ENCODE data around the gene MEF2C. TPM values are rescaled to one million over a fixed set of nuclear protein-coding genes. Genes with fewer than 3 reads are reported as not detected.

Gene MEF2C
- total and polyA plus RNA-seq, 2 of the 13 experiments (the other 11 are each of a cell fraction or from before 2014, with no cell fraction given), result 0.02 TPM; not detected in 1

- FAIRE-seq (no peak), DNase-seq (ENCODE audit: low spot score) (no peak), ATAC-seq (no peak)
- TF ChIP-seq, protein P1, sequence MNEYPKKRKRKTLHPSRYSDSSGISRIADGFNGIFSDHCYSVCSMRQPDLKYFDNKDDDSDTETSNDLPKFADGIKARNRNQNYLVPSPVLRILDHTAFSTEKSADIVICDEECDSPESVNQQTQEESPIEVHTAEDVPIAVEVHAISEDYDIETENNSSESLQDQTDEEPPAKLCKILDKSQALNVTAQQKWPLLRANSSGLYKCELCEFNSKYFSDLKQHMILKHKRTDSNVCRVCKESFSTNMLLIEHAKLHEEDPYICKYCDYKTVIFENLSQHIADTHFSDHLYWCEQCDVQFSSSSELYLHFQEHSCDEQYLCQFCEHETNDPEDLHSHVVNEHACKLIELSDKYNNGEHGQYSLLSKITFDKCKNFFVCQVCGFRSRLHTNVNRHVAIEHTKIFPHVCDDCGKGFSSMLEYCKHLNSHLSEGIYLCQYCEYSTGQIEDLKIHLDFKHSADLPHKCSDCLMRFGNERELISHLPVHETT (CRISPR knock-in tag; conservative IDR thresholded peaks at IDR 0.05), result no peak
- ChIA-PET CTCF (ENCODE audit: low intra/inter-chr PET ratio, low total read pairs) (no interaction called here), POLR2A (no interaction called here)
- Histone ChIP-seq H3K79me2 (ENCODE audit: insufficient read depth, low read length) (no peaks in the 10 kb centered on the region), H3K36me3 (replicated peaks in 1 of 2; ENCODE audit: control insufficient read depth in 1 of 2, insufficient read depth in 2 of 2, low read length in 2 of 2) (no peaks in the 10 kb centered on the region), H3K9ac (ENCODE audit: insufficient read depth, low read depth, low read length) (no peak overlapping the region), H3K4me1 (ENCODE audit: insufficient read depth, low read length) (no peaks in the 10 kb centered on the region), H3K9me3 (ENCODE audit: low read length) (no peaks in the 10 kb centered on the region), H2AFZ (ENCODE audit: low read length) (no peak overlapping the region), H4K20me1 (ENCODE audit: insufficient read depth, low read length) (no peaks in the 10 kb centered on the region), H3K27me3 (ENCODE audit: control insufficient read depth in 1 of 2, insufficient read depth in 2 of 2, low read length in 2 of 2) (no peaks in the 10 kb centered on the region), H3K4me2 (ENCODE audit: low read depth, low read length) (no peak overlapping the region), H3K4me3 (replicated peaks in 1 of 3; ENCODE audit: insufficient read depth in 1 of 3, low read depth in 2 of 3, low read length in 3 of 3) (no peak overlapping the region), H3K27ac (ENCODE audit: extremely low read length, insufficient read depth, low read length) (no peak overlapping the region)
- no TSS peak for BruUV-seq (replicated peaks)
- in situ Hi-C loops (cut with HindIII; ENCODE audit: extremely low pct_ligation_motif_present, low pct_unique_long_range_greater_than_20kb), result no loop called here
- intact Hi-C loops (cut with micrococcal nuclease; ENCODE audit: unreplicated experiment), result no loop called here
Observed at GRCh38 chr5:88806338-88806737, 76.6 kb downstream of the MEF2C start.

DNA sequence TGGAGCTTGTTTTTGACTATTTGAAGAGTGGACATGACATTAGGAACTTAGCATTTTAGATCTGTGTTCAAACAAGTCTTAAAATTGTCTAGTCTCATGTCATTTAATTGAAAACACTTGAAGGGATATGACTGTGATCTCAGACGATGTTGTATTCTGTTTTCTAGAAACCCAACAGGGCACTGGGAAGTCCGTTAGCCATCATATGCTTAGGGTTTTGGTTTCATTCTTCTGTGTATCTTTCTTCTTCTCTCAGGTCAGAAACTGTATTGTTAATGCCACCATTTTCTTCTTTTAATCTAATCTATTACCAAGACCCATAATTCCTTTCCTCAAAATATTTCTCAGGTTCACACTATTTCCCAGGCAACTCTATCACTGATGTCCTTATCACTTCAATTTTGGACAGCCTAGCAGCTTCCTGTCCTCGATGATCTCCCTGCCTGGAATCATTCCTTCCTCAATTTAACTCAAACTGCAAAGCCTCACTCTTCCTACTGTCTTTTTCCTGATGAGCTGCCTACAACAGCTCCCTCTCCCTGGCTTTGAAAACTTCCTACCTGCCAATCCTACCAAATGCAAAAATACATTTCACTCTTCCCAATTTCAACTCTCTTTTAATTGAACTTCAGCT is 77.7 kb downstream of the MEF2C start:
- ChIA-PET POLR2A (no interaction called here), CTCF (ENCODE audit: low intra/inter-chr PET ratio, low total read pairs) (no interaction called here)
- DNase-seq (ENCODE audit: low spot score), result no peak
- no peak overlapping the region for H3K27ac ChIP-seq (ENCODE audit: extremely low read length, insufficient read depth, low read length)
- in situ Hi-C loops (cut with HindIII; ENCODE audit: extremely low pct_ligation_motif_present, low pct_unique_long_range_greater_than_20kb) (no loop called here), intact Hi-C loops (cut with micrococcal nuclease; ENCODE audit: unreplicated experiment) (no loop called here)
- no peak overlapping the region for H3K4me3 ChIP-seq (replicated peaks in 1 of 3; ENCODE audit: insufficient read depth in 1 of 3, low read depth in 2 of 3, low read length in 3 of 3)
- no peaks in the 10 kb centered on the region for H3K36me3 ChIP-seq (replicated peaks in 1 of 2; ENCODE audit: control insufficient read depth in 1 of 2, insufficient read depth in 2 of 2, low read length in 2 of 2)
- 0% methylated on average over 3 of the region's 3 CpGs for WGBS (ENCODE audit: low lambda C conversion rate)
- H4K20me1 ChIP-seq (ENCODE audit: insufficient read depth, low read length), result no peaks in the 10 kb centered on the region
- no peaks in the 10 kb centered on the region for H3K4me1 ChIP-seq (ENCODE audit: insufficient read depth, low read length)
- no peak for FAIRE-seq
- no TSS peak for BruUV-seq (replicated peaks)
- no peak for ATAC-seq
- TF ChIP-seq CC2D1A (CRISPR knock-in tag; IDR thresholded peaks at IDR 0.05) (no peak), ARID5B (CRISPR knock-in tag; IDR thresholded peaks at IDR 0.05) (no peak), JUND (CRISPR knock-in tag; IDR thresholded peaks at IDR 0.05) (no peak), ZNF205 (CRISPR knock-in tag; IDR thresholded peaks at IDR 0.05) (no peak), ZNF75D (CRISPR knock-in tag; IDR thresholded peaks at IDR 0.05; ENCODE audit: borderline replicate concordance) (no peak)
- TF ChIP-seq, protein P2, sequence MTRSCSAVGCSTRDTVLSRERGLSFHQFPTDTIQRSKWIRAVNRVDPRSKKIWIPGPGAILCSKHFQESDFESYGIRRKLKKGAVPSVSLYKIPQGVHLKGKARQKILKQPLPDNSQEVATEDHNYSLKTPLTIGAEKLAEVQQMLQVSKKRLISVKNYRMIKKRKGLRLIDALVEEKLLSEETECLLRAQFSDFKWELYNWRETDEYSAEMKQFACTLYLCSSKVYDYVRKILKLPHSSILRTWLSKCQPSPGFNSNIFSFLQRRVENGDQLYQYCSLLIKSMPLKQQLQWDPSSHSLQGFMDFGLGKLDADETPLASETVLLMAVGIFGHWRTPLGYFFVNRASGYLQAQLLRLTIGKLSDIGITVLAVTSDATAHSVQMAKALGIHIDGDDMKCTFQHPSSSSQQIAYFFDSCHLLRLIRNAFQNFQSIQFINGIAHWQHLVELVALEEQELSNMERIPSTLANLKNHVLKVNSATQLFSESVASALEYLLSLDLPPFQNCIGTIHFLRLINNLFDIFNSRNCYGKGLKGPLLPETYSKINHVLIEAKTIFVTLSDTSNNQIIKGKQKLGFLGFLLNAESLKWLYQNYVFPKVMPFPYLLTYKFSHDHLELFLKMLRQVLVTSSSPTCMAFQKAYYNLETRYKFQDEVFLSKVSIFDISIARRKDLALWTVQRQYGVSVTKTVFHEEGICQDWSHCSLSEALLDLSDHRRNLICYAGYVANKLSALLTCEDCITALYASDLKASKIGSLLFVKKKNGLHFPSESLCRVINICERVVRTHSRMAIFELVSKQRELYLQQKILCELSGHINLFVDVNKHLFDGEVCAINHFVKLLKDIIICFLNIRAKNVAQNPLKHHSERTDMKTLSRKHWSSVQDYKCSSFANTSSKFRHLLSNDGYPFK (CRISPR knock-in tag; IDR thresholded peaks at IDR 0.05; ENCODE audit: borderline replicate concordance), result no peak
- no peak overlapping the region for H3K4me2 ChIP-seq (ENCODE audit: low read depth, low read length)
- no peaks in the 10 kb centered on the region for H3K27me3 ChIP-seq (ENCODE audit: control insufficient read depth in 1 of 2, insufficient read depth in 2 of 2, low read length in 2 of 2)
- H2AFZ ChIP-seq (ENCODE audit: low read length), result no peak overlapping the region
- H3K9ac ChIP-seq (ENCODE audit: insufficient read depth, low read depth, low read length), result no peak overlapping the region
- no peaks in the 10 kb centered on the region for H3K9me3 ChIP-seq (ENCODE audit: low read length)
- H3K79me2 ChIP-seq (ENCODE audit: insufficient read depth, low read length), result no peaks in the 10 kb centered on the region
